Breast epithelium (tissue), 4 donors: ENCODE data around the gene SBK1. TPM values are rescaled to one million over a fixed set of nuclear protein-coding genes. Genes with fewer than 3 reads are reported as not detected.

Experiments used
- DNase-seq, 2 donors: peaks; one replicate each; pipeline ENCODE4 v3.0.0-alpha.2; 2019; ENCODE audit warnings: low spot score in 2 of 2
- H3K27ac ChIP-seq, 2 donors: fragments of 200-600 bp; sonication (generic) in 1 of 2; one replicate each; pipeline ENCODE4 v1.5.1; 2016 to 2019; ENCODE audit warnings: mild to moderate bottlenecking in 1 of 2
- H3K27me3 ChIP-seq, 2 donors: fragments of 200-600 bp; sonication (generic) in 1 of 2; one replicate each; pipeline versions ENCODE4 v1.5.1 to v1.6.0; 2017 to 2019; ENCODE audit warnings: control low read depth in 1 of 2, mild to moderate bottlenecking in 1 of 2
- H3K36me3 ChIP-seq: fragments of 200-600 bp; one replicate; pipeline ENCODE4 v1.5.1; 2019
- H3K4me1 ChIP-seq, 2 donors: fragments of 200-600 bp; sonication (generic); one replicate each; pipeline ENCODE4 v1.5.1; 2016 to 2019; ENCODE audit warnings: control low read depth in 1 of 2
- H3K4me3 ChIP-seq, 3 donors: fragments of 200-600 bp; sonication (generic); 1 replicate in 2 of 3; 2 replicates in 1 of 3; pipeline ENCODE4 v1.5.1; 2016 to 2019; ENCODE audit warnings: mild to moderate bottlenecking in 3 of 3, moderate library complexity in 2 of 3
- H3K9me3 ChIP-seq, 2 donors: fragments of 200-600 bp; sonication (generic) in 1 of 2; one replicate each; pipeline ENCODE4 v1.5.1; 2016 to 2019; ENCODE audit warnings: control low read depth in 1 of 2
- POLR2A ChIP-seq: fragments of 450-650 bp; IDR thresholded peaks from one replicate; pipeline ENCODE4 v1.6.1; 2016; ENCODE audit warnings: antibody characterized with exemption, mild to moderate bottlenecking, moderate library complexity
- POLR2AphosphoS5 ChIP-seq, 3 donors: sonication (generic); formaldehyde crosslinking; IDR thresholded peaks; one replicate each; pipeline ENCODE4 v1.6.1; 2017; ENCODE audit warnings: antibody characterized with exemption in 3 of 3
- intact Hi-C: fragments of 100-400 bp; cut with DNase I; formaldehyde crosslinking; loops from one replicate; pipeline ENCODE4 v1.15.1; 2023; ENCODE audit warnings: low total_unique reads
- total RNA-seq, 3 donors: library from RNA; depleted of rRNA; stranded (reverse); fragments of >200 nt; gene quantifications; one replicate each; pipeline ENCODE4 v1.1.0, GENCODE V29; 2016
- TF ChIP-seq, protein P1 (sequence below), 3 donors: fragments of 450-650 bp; IDR thresholded peaks; one replicate each; pipeline ENCODE4 v1.5.1; 2016 to 2017; ENCODE audit warnings: antibody characterized with exemption in 3 of 3, mild to moderate bottlenecking in 3 of 3, moderate library complexity in 3 of 3

The SBK1 gene
- total RNA-seq, 3 donors from 2014 or later = 0.16 to 1.5 (median 1.3) TPM

DNA sequence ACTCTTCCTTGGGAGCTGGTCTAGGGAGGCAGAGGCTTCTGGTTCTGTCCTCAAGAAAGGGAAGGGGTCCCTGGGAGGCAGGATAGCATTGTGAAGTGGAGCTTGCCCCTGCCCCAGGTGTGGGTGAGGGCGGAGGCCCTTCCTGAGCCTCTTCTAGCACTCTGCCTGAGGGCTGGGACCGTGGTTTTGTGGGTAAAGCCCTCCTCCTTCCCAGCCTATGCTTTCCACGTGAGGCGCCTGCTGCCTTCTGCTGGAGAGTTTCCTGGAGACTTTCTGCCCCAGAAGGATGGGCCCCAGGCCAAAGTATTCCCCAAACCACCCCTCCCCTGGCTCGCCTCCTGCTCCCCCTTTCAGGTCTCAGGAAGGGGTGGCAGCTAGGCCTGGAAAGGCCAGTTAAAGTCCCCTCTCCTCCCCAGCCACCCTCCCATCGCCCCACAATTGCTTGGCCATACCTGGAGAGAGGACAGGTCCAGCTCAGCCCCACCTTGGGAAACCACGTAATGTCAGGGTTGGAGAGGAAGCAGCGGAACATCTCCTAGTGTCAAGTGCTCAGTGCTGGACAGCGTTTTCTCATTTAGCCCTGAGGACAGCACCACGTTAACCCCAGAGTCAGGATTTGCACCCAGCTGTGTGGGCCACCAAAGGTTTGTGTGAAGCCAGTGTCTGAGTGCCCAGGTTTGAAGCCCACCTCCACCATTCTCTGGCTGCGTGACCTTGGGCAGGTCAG is 5.6 kb downstream of the SBK1 start:
- Histone ChIP-seq H3K27me3 (no peaks in the 10 kb centered on the region), H3K4me1 (no peaks in the 10 kb centered on the region), H3K4me3 (no peak overlapping the region), H3K9me3 (no peaks in the 10 kb centered on the region), H3K27ac (no peak overlapping the region), H3K36me3 (no peaks in the 10 kb centered on the region)
- TF ChIP-seq POLR2AphosphoS5 (IDR thresholded peaks at IDR 0.05) (no peak), POLR2A (no peak)
- TF ChIP-seq, protein P1, sequence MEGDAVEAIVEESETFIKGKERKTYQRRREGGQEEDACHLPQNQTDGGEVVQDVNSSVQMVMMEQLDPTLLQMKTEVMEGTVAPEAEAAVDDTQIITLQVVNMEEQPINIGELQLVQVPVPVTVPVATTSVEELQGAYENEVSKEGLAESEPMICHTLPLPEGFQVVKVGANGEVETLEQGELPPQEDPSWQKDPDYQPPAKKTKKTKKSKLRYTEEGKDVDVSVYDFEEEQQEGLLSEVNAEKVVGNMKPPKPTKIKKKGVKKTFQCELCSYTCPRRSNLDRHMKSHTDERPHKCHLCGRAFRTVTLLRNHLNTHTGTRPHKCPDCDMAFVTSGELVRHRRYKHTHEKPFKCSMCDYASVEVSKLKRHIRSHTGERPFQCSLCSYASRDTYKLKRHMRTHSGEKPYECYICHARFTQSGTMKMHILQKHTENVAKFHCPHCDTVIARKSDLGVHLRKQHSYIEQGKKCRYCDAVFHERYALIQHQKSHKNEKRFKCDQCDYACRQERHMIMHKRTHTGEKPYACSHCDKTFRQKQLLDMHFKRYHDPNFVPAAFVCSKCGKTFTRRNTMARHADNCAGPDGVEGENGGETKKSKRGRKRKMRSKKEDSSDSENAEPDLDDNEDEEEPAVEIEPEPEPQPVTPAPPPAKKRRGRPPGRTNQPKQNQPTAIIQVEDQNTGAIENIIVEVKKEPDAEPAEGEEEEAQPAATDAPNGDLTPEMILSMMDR (IDR thresholded peaks at IDR 0.05) = no peak
- no peak for DNase-seq
- intact Hi-C loops = no loop called here

DNA sequence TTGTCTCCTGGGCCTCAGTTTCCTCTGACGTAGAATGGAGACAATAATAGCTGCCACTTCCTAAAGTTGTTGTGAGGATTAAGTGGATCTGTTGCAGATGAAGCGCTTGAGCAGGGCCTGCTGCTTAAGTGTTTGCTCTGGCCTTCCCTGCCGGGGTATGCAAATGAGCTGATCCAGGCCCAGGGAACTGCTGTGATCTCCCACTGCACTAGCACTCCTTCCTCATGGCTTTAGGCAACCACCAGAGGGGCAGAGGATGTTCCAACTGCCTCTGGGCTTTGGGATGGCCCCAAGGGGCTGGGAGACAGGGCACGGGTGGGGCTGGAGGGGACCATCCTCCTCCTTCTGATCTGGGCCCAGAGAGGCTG is 6.2 kb downstream of the SBK1 start:
- Histone ChIP-seq H3K4me3 (no peak overlapping the region), H3K27ac (no peak overlapping the region), H3K9me3 (no peaks in the 10 kb centered on the region), H3K36me3 (no peaks in the 10 kb centered on the region), H3K4me1 (no peaks in the 10 kb centered on the region), H3K27me3 (no peaks in the 10 kb centered on the region)
- no peak for DNase-seq
- intact Hi-C loops = no loop called here
- TF ChIP-seq, protein P1 (IDR thresholded peaks at IDR 0.05) = no peak
- TF ChIP-seq POLR2AphosphoS5 (IDR thresholded peaks at IDR 0.05) = no peak
- no peak for TF ChIP-seq POLR2A

DNA sequence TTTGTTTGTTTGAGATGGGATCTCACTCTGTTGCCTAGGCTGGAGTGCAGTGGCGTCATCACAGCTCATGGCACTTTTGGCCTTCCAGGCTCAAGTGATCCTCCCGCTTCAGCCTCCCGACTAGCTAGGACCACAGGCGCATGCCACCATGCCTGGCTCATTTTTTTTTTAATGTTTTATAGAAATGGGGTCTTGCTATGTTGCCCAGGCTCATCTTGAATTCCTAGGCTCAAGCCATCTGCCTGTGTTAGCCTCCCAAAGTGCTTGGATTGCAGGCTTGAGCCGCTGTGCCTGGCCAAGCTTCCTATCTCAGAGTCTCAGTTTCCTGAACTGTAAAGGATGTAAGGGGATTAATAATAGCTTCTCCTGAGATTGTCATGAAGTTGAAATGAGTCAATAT is 8.0 kb downstream of the SBK1 start:
- Histone ChIP-seq H3K27me3 (no peaks in the 10 kb centered on the region), H3K27ac (no peak overlapping the region), H3K4me3 (no peak overlapping the region), H3K4me1 (no peaks in the 10 kb centered on the region), H3K36me3 (no peaks in the 10 kb centered on the region), H3K9me3 (no peaks in the 10 kb centered on the region)
- DNase-seq = no peak
- TF ChIP-seq, protein P1 (IDR thresholded peaks at IDR 0.05) = no peak
- TF ChIP-seq POLR2AphosphoS5 (IDR thresholded peaks at IDR 0.05) (no peak), POLR2A (no peak)
- intact Hi-C loops = no loop called here

DNA sequence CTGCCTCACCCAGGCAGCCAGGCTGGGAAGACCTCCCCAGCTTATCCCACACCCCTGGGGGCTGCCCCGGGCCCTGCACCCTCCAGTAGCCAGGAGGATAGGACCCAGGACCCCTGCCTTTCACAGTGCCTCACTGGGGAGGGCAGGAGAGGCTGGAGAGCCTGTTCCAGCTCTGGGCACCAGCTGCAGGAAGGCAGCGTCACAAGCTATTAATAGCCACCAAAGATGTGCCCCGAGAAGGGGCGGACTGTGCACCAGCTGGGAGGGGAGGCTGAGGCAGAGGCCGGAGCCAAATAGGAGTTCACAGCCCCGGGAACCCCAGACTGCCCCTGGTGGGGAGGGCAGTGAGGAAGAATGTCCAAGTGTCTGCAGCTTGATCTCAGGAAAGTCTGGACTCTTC is 8.8 kb downstream of the SBK1 start:
- Histone ChIP-seq H3K4me1 (no peaks in the 10 kb centered on the region), H3K27ac (no peak overlapping the region), H3K9me3 (no peaks in the 10 kb centered on the region), H3K36me3 (no peaks in the 10 kb centered on the region), H3K4me3 (no peak overlapping the region), H3K27me3 (no peaks in the 10 kb centered on the region)
- DNase-seq = no peak
- TF ChIP-seq, protein P1 (IDR thresholded peaks at IDR 0.05) = no peak
- no peak for TF ChIP-seq POLR2A
- no peak for TF ChIP-seq POLR2AphosphoS5 (IDR thresholded peaks at IDR 0.05)
- intact Hi-C loops = no loop called here

DNA sequence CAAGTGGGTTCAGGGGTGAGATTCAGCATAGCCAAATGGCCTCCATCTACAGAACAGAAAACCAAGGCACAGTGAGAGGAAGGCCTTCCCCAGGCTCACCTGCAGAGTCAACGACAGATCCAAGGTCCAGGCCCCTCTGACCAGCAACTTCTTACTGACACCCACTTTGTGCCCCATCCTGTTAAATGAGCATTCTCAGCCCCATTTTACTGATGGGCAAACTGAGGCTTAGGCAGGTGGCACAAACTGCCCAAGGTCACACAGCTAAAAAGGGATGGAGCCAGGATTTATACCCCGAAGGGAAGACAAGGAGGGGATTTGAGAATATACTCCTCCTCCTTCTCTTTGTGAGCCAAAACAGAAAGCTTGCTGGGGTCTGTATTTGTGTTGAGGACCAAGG is 9.3 kb downstream of the SBK1 start:
- Histone ChIP-seq H3K36me3 (no peaks in the 10 kb centered on the region), H3K4me1 (no peaks in the 10 kb centered on the region), H3K4me3 (no peak overlapping the region), H3K27ac (no peak overlapping the region), H3K27me3 (no peaks in the 10 kb centered on the region), H3K9me3 (no peaks in the 10 kb centered on the region)
- TF ChIP-seq POLR2A = no peak
- TF ChIP-seq POLR2AphosphoS5 (IDR thresholded peaks at IDR 0.05) = no peak
- TF ChIP-seq, protein P1 (IDR thresholded peaks at IDR 0.05) = no peak
- no peak for DNase-seq
- intact Hi-C loops = no loop called here
